Hepatocyte (in vitro differentiated cells): ENCODE data around the gene TMEM175.

Source experiments
- CTCF ChIP-seq: fragments of 200-600 bp; sonication (generic); IDR thresholded peaks from 2 replicates; pipeline ENCODE4 v1.5.1; 2016; ENCODE audit warnings: antibody characterized with exemption, mild to moderate bottlenecking; ENCODE audit not compliant: poor library complexity
- EZH2 ChIP-seq: fragments of 200-600 bp; sonication (generic); IDR thresholded peaks from 2 replicates; pipeline ENCODE4 v1.6.1; 2016; ENCODE audit warnings: antibody characterized with exemption, mild to moderate bottlenecking, borderline replicate concordance
- EZH2phosphoT487 ChIP-seq: fragments of 200-600 bp; sonication (generic); IDR thresholded peaks from one replicate; pipeline ENCODE4 v1.6.1; 2018; ENCODE audit warnings: antibody characterized with exemption, mild to moderate bottlenecking, low read depth, moderate library complexity; ENCODE audit not compliant: unreplicated experiment, severe bottlenecking

GRCh38 chr4:955161-955921 lies 23.1 kb downstream of the TMEM175 start:
- TF ChIP-seq CTCF (no peak), EZH2phosphoT487 (no peak), EZH2 (no peak)
